Peyer's patch (tissue), 4 donors: ENCODE results near the gene CTNNA2.

Experiments
- POLR2A ChIP-seq, 2 donors: fragments of 450-650 bp; IDR thresholded peaks; one replicate each; pipeline ENCODE4 v1.5.1; 2017; ENCODE audit warnings: antibody characterized with exemption in 2 of 2, mild to moderate bottlenecking in 2 of 2, moderate library complexity in 2 of 2
- TF ChIP-seq, protein P1 (sequence below), 6 experiments: fragments of 450-650 bp in 4 of 6; fragments of 200-600 bp in 2 of 6; sonication (generic) in 1 of 6; IDR thresholded peaks; one replicate each; pipeline ENCODE4 v1.5.1; 2017 to 2019; ENCODE audit warnings: antibody characterized with exemption in 6 of 6, mild to moderate bottlenecking in 3 of 6, moderate library complexity in 1 of 6

DNA sequence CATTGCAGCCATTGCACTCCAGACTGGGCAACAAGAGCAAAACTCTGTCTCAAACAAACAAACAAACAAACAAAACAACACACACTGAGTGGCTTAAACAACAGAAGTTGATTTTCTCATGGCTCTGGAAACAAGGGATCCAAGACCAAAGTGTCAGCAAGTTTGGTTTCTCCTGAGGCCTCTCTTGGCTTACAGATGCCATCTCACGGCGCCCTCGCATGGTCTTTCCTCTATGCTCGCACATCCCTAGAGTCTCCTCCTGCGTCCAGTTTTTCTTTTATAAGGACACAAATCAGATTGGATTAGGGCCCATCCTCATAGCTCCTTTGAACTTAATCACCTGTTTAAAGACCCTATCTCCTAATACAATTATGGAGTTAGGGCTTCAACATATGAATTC is 925.1 kb downstream of the CTNNA2 start:
- TF ChIP-seq, protein P1, sequence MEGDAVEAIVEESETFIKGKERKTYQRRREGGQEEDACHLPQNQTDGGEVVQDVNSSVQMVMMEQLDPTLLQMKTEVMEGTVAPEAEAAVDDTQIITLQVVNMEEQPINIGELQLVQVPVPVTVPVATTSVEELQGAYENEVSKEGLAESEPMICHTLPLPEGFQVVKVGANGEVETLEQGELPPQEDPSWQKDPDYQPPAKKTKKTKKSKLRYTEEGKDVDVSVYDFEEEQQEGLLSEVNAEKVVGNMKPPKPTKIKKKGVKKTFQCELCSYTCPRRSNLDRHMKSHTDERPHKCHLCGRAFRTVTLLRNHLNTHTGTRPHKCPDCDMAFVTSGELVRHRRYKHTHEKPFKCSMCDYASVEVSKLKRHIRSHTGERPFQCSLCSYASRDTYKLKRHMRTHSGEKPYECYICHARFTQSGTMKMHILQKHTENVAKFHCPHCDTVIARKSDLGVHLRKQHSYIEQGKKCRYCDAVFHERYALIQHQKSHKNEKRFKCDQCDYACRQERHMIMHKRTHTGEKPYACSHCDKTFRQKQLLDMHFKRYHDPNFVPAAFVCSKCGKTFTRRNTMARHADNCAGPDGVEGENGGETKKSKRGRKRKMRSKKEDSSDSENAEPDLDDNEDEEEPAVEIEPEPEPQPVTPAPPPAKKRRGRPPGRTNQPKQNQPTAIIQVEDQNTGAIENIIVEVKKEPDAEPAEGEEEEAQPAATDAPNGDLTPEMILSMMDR (IDR thresholded peaks at IDR 0.05) = no peak
- TF ChIP-seq POLR2A (IDR thresholded peaks at IDR 0.05) = no peak
